Measurements from ENCODE around the gene GRK2.

DNA sequence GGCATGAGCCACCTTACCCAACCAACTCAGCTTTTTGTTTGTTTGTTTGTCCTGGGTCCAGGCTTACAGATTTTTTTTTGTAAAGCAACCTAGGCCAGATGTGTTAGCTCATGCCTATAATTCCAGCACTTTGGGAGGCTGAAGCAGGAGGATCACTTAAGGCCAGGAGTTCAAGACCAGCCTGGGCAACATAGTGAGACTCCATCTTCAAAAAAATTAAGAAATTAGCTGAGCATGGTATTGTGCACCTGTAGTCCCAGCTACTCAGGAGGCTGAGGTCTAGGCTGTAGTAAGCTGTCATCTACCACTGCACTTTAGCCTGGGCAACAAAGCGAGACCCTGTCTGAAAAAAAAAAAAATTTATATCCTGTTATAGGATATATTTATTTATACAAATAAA lies 28.7 kb upstream of the GRK2 start:
- TF ChIP-seq SMAD3 (CRISPR knock-in tag; conservative IDR thresholded peaks at IDR 0.05) (no peak), POLR2AphosphoS5 (IDR thresholded peaks at IDR 0.05; ENCODE audit: control insufficient read depth, insufficient read depth, low read depth, low read length) (no peak), ELF4 (CRISPR knock-in tag; IDR thresholded peaks at IDR 0.05) (no peak), ARHGAP35 (IDR thresholded peaks at IDR 0.05; ENCODE audit: partially characterized antibody) (no peak), TRIM28 (IDR thresholded peaks at IDR 0.05) (no peak), NONO (IDR thresholded peaks at IDR 0.05; ENCODE audit: low read depth in 2 of 2, low read length in 1 of 2) (no peak)
- TF ChIP-seq, protein P1, sequence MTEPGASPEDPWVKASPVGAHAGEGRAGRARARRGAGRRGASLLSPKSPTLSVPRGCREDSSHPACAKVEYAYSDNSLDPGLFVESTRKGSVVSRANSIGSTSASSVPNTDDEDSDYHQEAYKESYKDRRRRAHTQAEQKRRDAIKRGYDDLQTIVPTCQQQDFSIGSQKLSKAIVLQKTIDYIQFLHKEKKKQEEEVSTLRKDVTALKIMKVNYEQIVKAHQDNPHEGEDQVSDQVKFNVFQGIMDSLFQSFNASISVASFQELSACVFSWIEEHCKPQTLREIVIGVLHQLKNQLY (CRISPR knock-in tag; conservative IDR thresholded peaks at IDR 0.05): no peak
- TF ChIP-seq, protein P2, sequence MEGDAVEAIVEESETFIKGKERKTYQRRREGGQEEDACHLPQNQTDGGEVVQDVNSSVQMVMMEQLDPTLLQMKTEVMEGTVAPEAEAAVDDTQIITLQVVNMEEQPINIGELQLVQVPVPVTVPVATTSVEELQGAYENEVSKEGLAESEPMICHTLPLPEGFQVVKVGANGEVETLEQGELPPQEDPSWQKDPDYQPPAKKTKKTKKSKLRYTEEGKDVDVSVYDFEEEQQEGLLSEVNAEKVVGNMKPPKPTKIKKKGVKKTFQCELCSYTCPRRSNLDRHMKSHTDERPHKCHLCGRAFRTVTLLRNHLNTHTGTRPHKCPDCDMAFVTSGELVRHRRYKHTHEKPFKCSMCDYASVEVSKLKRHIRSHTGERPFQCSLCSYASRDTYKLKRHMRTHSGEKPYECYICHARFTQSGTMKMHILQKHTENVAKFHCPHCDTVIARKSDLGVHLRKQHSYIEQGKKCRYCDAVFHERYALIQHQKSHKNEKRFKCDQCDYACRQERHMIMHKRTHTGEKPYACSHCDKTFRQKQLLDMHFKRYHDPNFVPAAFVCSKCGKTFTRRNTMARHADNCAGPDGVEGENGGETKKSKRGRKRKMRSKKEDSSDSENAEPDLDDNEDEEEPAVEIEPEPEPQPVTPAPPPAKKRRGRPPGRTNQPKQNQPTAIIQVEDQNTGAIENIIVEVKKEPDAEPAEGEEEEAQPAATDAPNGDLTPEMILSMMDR (IDR thresholded peaks at IDR 0.05 in 2 of 3, conservative IDR thresholded peaks at IDR 0.05 in 1 of 3; ENCODE audit: insufficient read depth in 2 of 3, low read depth in 1 of 3, low read length in 3 of 3): no peak

Data from K562 (cell line).